ENCODE measurements around the gene MRPS10.
A peak's percentile ranks its signal among the peaks of the same experiment; 100 is the strongest.
"Not testable (repeated sequence)": the region's sequence is repeated elsewhere in the genome, so short reads cannot be mapped to it uniquely, and the experiment has no call there.

The MRPS10 gene

GRCh38 chr6:42176981-42177380 lies 40.7 kb downstream of the MRPS10 start:
- no peak for DNase-seq

- DNase-seq, result no peak
Measured at GRCh38 chr6:42175860-42176259, 41.8 kb downstream of the MRPS10 start.

GRCh38 chr6:42173101-42173500 lies 44.6 kb downstream of the MRPS10 start, which contains the start of gene GUCA1A:
Gene GUCA1A (plus strand): TSS chr6:42173364. CDS start chr6:42173614, 250 bp downstream.
- DNase-seq, result no peak

GRCh38 chr6:42171813-42172581 lies 45.7 kb downstream of the MRPS10 start:
- no peak for DNase-seq

- DNase-seq, result not testable (repeated sequence)
Measured at GRCh38 chr6:42169780-42170179, 47.9 kb downstream of the MRPS10 start.

GRCh38 chr6:42168650-42169049 lies 49.0 kb downstream of the MRPS10 start:
- no peak for DNase-seq

GRCh38 chr6:42166444-42167141 lies 51.1 kb downstream of the MRPS10 start:
- DNase-seq, result peak in 10 of 14 donors; percentile 1 to 26 (median 12)

- DNase-seq, result no peak
Measured at GRCh38 chr6:42165016-42165415, 52.6 kb downstream of the MRPS10 start.

GRCh38 chr6:42163981-42164380 lies 53.7 kb downstream of the MRPS10 start:
- no peak for DNase-seq

GRCh38 chr6:42162812-42163211 lies 54.8 kb downstream of the MRPS10 start:
- no peak for DNase-seq

- DNase-seq, result no peak
Measured at GRCh38 chr6:42162384-42162783, 55.3 kb downstream of the MRPS10 start.

GRCh38 chr6:42159431-42160024 lies 58.1 kb downstream of the MRPS10 start:
- no peak for DNase-seq

- DNase-seq, result no peak
Measured at GRCh38 chr6:42158631-42159030, 59.0 kb downstream of the MRPS10 start.

GRCh38 chr6:42158011-42158410 lies 59.6 kb downstream of the MRPS10 start:
- DNase-seq, result no peak

Data from C1 segment of cervical spinal cord (tissue), 14 donors.